ENCODE measurements around the gene CARD11. TPM values are rescaled to one million over a fixed set of nuclear protein-coding genes. Genes with fewer than 3 reads are reported as not detected.

Gene CARD11
- total RNA-seq, 1 donor from 2014 or later = 9.3 TPM

DNA sequence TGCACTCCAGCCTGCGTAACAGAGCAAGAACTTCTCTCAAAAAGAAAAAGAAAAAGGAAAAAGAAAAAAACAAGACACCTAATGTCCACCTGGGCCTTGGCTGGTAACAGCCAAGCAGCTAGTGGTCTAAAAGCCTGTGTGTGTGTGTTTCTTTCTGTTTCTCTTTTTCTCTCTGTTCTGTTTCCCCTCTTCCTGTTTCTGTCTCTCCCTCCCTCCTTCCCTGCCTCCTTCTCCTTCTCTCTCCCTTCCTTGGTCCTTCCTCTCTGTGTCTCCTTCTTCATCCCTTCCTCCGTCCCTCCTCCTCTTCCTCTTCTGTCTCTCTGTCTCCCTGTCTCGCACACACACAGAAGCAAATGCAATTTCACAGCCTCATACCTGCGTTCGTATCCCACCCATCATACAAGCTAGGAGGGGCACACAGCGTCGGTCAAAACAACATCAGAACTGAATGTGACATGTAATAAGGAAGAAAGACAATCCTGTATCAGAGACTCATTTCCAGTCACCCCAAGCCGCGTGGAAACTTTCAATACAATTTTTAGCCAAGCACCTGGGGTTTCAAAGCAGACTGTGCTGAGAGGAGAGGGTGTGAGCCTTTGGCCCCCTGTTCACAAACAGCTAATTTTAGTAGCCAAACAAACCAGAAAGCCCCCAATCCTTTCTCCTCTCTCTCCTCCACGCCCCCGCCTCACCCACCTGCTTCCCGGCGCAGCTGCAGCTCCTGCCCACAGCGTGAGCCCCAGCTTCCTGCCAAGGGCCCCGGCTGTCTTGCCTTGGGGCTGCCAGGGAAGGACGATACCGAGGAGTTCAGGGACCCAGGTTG is 149.3 kb downstream of the CARD11 start:
- Mint-ChIP-seq H3K9me3 (peaks cover 3% of the 10 kb centered on the region), H3K4me3 (no peak overlapping the region), H3K27ac (no peak overlapping the region), H3K36me3 (no peaks in the 10 kb centered on the region), H3K4me1 (no peaks in the 10 kb centered on the region), H3K27me3 (ENCODE audit: low read depth) (no peaks in the 10 kb centered on the region)
- DNase-seq (ENCODE audit: low spot score in 2 of 2, unreplicated experiment in 2 of 2) = no peak
- TF ChIP-seq, protein P1, sequence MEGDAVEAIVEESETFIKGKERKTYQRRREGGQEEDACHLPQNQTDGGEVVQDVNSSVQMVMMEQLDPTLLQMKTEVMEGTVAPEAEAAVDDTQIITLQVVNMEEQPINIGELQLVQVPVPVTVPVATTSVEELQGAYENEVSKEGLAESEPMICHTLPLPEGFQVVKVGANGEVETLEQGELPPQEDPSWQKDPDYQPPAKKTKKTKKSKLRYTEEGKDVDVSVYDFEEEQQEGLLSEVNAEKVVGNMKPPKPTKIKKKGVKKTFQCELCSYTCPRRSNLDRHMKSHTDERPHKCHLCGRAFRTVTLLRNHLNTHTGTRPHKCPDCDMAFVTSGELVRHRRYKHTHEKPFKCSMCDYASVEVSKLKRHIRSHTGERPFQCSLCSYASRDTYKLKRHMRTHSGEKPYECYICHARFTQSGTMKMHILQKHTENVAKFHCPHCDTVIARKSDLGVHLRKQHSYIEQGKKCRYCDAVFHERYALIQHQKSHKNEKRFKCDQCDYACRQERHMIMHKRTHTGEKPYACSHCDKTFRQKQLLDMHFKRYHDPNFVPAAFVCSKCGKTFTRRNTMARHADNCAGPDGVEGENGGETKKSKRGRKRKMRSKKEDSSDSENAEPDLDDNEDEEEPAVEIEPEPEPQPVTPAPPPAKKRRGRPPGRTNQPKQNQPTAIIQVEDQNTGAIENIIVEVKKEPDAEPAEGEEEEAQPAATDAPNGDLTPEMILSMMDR (IDR thresholded peaks at IDR 0.05; ENCODE audit: unreplicated experiment) = no peak

DNA sequence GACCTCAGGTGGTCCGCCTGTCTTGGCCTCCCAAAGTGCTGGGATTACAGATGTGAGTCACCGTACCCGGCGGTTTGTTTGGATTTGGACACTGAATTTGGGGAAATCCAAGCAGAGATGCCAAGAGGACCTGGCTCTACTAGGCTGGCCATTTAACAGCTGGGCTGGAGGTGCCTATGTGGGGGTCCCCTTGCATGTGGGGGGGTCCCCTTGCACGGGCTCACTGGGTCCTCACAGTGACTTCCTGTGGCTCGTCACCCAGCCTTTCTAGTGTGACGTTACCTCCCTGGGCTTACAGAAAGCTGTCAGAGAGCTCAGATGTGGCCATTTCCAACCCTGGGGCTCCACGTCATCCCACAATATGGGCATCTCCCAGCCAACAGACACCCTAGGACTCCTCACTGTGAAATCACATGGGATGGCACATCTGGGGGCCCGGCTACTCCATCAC is 150.2 kb downstream of the CARD11 start:
- Mint-ChIP-seq H3K27ac (no peak overlapping the region), H3K4me3 (no peak overlapping the region), H3K4me1 (no peaks in the 10 kb centered on the region), H3K36me3 (no peaks in the 10 kb centered on the region), H3K9me3 (peaks cover 3% of the 10 kb centered on the region), H3K27me3 (ENCODE audit: low read depth) (no peaks in the 10 kb centered on the region)
- DNase-seq (ENCODE audit: low spot score in 2 of 2, unreplicated experiment in 2 of 2) = no peak
- TF ChIP-seq, protein P1 (IDR thresholded peaks at IDR 0.05; ENCODE audit: unreplicated experiment) = no peak

DNA sequence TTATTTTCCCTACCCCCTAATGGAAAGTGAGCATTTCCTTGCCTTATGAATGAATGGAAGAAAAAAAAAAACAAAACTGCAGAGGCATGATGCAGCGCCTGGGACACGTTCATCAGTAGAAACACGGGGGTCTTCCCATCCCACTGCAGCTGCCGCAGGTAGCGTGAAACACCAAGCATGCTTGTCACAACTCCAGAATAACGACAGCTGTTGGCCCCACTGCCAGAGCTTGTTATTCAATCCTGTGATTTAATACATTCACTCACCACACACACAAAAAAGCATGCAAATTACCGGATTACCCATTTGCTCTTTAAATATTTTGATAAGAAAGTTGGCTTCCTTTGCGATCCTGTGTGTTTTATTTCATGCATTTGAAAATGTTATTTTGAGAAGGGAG is 151.1 kb downstream of the CARD11 start:
- no peaks in the 10 kb centered on the region for H3K27me3 Mint-ChIP-seq (ENCODE audit: low read depth)

DNA sequence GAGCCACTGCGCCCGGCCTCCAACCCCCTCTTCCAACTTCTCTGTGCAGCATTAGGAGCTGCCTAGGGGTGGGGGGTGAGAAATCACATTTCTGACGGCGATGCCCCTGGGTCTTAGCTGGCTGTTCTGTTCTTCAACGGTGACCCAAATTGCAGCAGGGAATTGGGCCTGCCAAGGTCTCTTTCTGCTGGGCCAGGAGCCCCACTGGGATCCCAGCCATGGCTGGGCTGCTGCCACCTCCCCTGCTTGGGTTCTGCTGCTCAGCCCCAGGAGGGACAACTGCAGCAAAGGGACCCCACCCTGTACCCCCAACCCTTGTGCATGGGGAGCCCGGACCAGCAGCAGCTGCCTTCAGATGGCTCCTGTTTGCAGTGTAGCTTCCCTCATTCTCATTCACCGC is 155.9 kb downstream of the CARD11 start:
- H3K36me3 Mint-ChIP-seq = no peaks in the 10 kb centered on the region
- DNase-seq (ENCODE audit: low spot score in 2 of 2, unreplicated experiment in 2 of 2) = no peak
- peaks cover 1% of the 10 kb centered on the region for H3K27me3 Mint-ChIP-seq (ENCODE audit: low read depth)
- no peak overlapping the region for H3K4me3 Mint-ChIP-seq
- peaks cover 7% of the 10 kb centered on the region for H3K4me1 Mint-ChIP-seq
- H3K9me3 Mint-ChIP-seq = no peaks in the 10 kb centered on the region
- no peak overlapping the region for H3K27ac Mint-ChIP-seq
- TF ChIP-seq, protein P1 (IDR thresholded peaks at IDR 0.05; ENCODE audit: unreplicated experiment) = no peak

More for the DNA sequence above, 151.1 kb downstream of the CARD11 start:
- Mint-ChIP-seq H3K27ac (no peak overlapping the region), H3K9me3 (peaks cover 3% of the 10 kb centered on the region), H3K36me3 (no peaks in the 10 kb centered on the region), H3K4me3 (no peak overlapping the region), H3K4me1 (no peaks in the 10 kb centered on the region)
- DNase-seq (ENCODE audit: low spot score in 2 of 2, unreplicated experiment in 2 of 2) = no peak
- TF ChIP-seq, protein P1 (IDR thresholded peaks at IDR 0.05; ENCODE audit: unreplicated experiment) = no peak

DNA sequence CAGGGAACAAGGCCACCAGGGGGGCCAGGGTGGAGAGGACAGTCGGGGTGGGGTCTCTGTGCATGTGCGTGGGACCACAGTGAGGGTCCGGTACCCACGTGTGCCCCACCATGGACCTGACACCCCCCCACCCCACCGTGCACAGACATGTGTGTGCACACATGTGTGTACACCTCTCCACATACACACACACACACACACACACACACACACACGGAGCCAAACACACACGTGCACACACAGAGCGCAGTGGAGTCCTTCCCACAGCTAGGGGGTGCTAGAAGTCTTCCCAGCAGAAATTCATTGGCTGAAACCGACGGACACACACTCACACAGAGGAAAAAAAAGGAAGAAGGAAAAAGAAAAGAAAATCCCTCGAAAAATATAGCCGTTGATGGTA is 156.8 kb downstream of the CARD11 start:
- peaks cover 1% of the 10 kb centered on the region for H3K27me3 Mint-ChIP-seq (ENCODE audit: low read depth)
- H3K36me3 Mint-ChIP-seq = no peaks in the 10 kb centered on the region
- H3K4me3 Mint-ChIP-seq = no peak overlapping the region
- H3K4me1 Mint-ChIP-seq = peaks cover 7% of the 10 kb centered on the region
- H3K9me3 Mint-ChIP-seq = no peaks in the 10 kb centered on the region
- DNase-seq (ENCODE audit: low spot score in 2 of 2, unreplicated experiment in 2 of 2) = no peak
- TF ChIP-seq, protein P1 (IDR thresholded peaks at IDR 0.05; ENCODE audit: unreplicated experiment) = peak; percentile 62
- H3K27ac Mint-ChIP-seq = no peak overlapping the region
